SK-N-SH (cell line): Measurements from ENCODE around the gene IL26. TPM values are rescaled to one million over a fixed set of nuclear protein-coding genes. Genes with fewer than 3 reads are reported as not detected.

Experiments
- CTCF ChIA-PET: fragments of 300-600, 350-600 bp; formaldehyde crosslinking; extraction: SDS; loops from one replicate; lab custom pipeline; 2021; lab: Yijun Ruan, JAX
- POLR2A ChIA-PET: fragments of 350-600 bp; sonication (Branson Sonifier 250); formaldehyde crosslinking; extraction: SDS; loops from one replicate; lab custom pipeline; 2020; ENCODE audit warnings: antibody characterized with exemption, inconsistent platforms; lab: Yijun Ruan, JAX
- DNase-seq: peaks from one replicate; pipeline ENCODE4 v3.0.0; 2012
- H2AFZ ChIP-seq: fragments of 200-600 bp; sonication (generic); 2 replicates; pipeline ENCODE4 v1.8.1; 2016; ENCODE audit warnings: antibody characterized with exemption, mild to moderate bottlenecking, low read depth
- H3F3A ChIP-seq: fragments of 200-600 bp; sonication (generic); replicated peaks from 2 replicates; pipeline ENCODE3; 2016; ENCODE audit warnings: antibody characterized with exemption, mild to moderate bottlenecking; ENCODE audit not compliant: insufficient read depth
- H3K27ac ChIP-seq, 2 experiments: fragments of 200-500 bp in 1 of 2; fragments of 200-600 bp in 1 of 2; sonication (Bioruptor generic) in 1 of 2; sonication (generic), shearing (Covaris generic) in 1 of 2; 2 replicates each; pipeline versions ENCODE4 v1.5.1 to v1.6.1; 2014 to 2016; ENCODE audit warnings: low read depth in 2 of 2, inconsistent platforms in 1 of 2, low read length in 1 of 2, mild to moderate bottlenecking in 1 of 2, mixed read lengths in 1 of 2
- H3K27me3 ChIP-seq: fragments of 200-600 bp; sonication (generic), shearing (Covaris generic); 2 replicates; pipeline ENCODE4 v1.6.1; 2016; ENCODE audit warnings: mixed run types; ENCODE audit not compliant: insufficient read depth
- H3K36me3 ChIP-seq, 2 experiments: fragments of 200-500 bp in 1 of 2; fragments of 200-600 bp in 1 of 2; sonication (Bioruptor generic) in 1 of 2; sonication (generic) in 1 of 2; replicated peaks in 1 of 2; 2 replicates each; pipeline versions ENCODE3 to v1.5.1; 2014 to 2016; ENCODE audit warnings: low read length in 1 of 2, mild to moderate bottlenecking in 1 of 2; ENCODE audit not compliant: insufficient read depth in 2 of 2, control insufficient read depth in 1 of 2
- H3K4me1 ChIP-seq, 2 experiments: fragments of 200-500 bp in 1 of 2; fragments of 200-600 bp in 1 of 2; sonication (Bioruptor generic) in 1 of 2; sonication (generic), shearing (Covaris generic) in 1 of 2; 2 replicates each; pipeline versions ENCODE4 v1.5.1 to v1.6.1; 2014 to 2016; ENCODE audit warnings: low read depth in 1 of 2, low read length in 1 of 2, mixed run types in 1 of 2; ENCODE audit not compliant: insufficient read depth in 2 of 2, control insufficient read depth in 1 of 2
- H3K4me2 ChIP-seq: fragments of 200-600 bp; sonication (generic), shearing (Covaris generic); 2 replicates; pipeline ENCODE4 v1.6.1; 2017; ENCODE audit warnings: mixed run types
- H3K4me3 ChIP-seq, 2 experiments: fragments of 200-500 bp in 1 of 2; fragments of 200-600 bp in 1 of 2; sonication (Bioruptor generic) in 1 of 2; sonication (generic), shearing (Covaris generic) in 1 of 2; 2 replicates each; pipeline versions ENCODE4 v1.5.1 to v1.8.1; 2014 to 2016; ENCODE audit warnings: low read depth in 2 of 2, inconsistent platforms in 1 of 2, low read length in 1 of 2, mild to moderate bottlenecking in 1 of 2, mixed read lengths in 1 of 2, moderate library complexity in 1 of 2
- H3K79me2 ChIP-seq: fragments of 200-600 bp; sonication (generic); 2 replicates; pipeline ENCODE4 v1.8.1; 2017; ENCODE audit warnings: mild to moderate bottlenecking; ENCODE audit not compliant: insufficient read depth
- H3K9ac ChIP-seq: fragments of 200-600 bp; sonication (generic); 2 replicates; pipeline ENCODE4 v1.6.1; 2017; ENCODE audit warnings: mixed run types
- H3K9me2 ChIP-seq: fragments of 200-600 bp; sonication (generic); 2 replicates; pipeline ENCODE4 v1.6.1; 2017; ENCODE audit warnings: mixed run types
- H3K9me3 ChIP-seq: fragments of 200-600 bp; sonication (generic); 2 replicates; pipeline ENCODE4 v1.6.1; 2017; ENCODE audit warnings: mixed run types, mild to moderate bottlenecking, moderate library complexity
- H4K20me1 ChIP-seq: fragments of 200-600 bp; sonication (generic); 2 replicates; pipeline ENCODE4 v1.6.1; 2017; ENCODE audit warnings: mild to moderate bottlenecking, mixed run types; ENCODE audit not compliant: insufficient read depth
- ELF1 ChIP-seq: IDR thresholded peaks from 2 replicates; pipeline ENCODE4 v1.4.0; 2012
- EP300 ChIP-seq, 2 experiments: IDR thresholded peaks; 2 replicates each; pipeline versions ENCODE4 v1.4.0 to v1.6.1; 2012; ENCODE audit warnings: borderline replicate concordance in 1 of 2, low read depth in 1 of 2, low read length in 1 of 2
- FOSL2 ChIP-seq: IDR thresholded peaks from 2 replicates; pipeline ENCODE4 v1.4.0; 2012; ENCODE audit warnings: low read depth, mild to moderate bottlenecking, moderate library complexity, borderline replicate concordance
- FOXJ3 ChIP-seq: sonication (generic); formaldehyde crosslinking; IDR thresholded peaks from 2 replicates; pipeline ENCODE4 v1.5.1; 2020; ENCODE audit warnings: mild to moderate bottlenecking, missing genetic modification reagents
- GABPA ChIP-seq: IDR thresholded peaks from 2 replicates; pipeline ENCODE4 v1.4.0; 2012; ENCODE audit warnings: low read depth, mild to moderate bottlenecking
- GATA2 ChIP-seq: sonication (generic); formaldehyde crosslinking; IDR thresholded peaks from 2 replicates; pipeline ENCODE4 v1.5.0; 2020; ENCODE audit warnings: mild to moderate bottlenecking, missing genetic modification reagents
- JUND ChIP-seq: IDR thresholded peaks from 2 replicates; pipeline ENCODE4 v1.4.0; 2012
- MAX ChIP-seq: IDR thresholded peaks from 2 replicates; pipeline ENCODE4 v1.4.0; 2012; ENCODE audit warnings: low read depth
- MEF2A ChIP-seq: IDR thresholded peaks from 2 replicates; pipeline ENCODE4 v1.4.0; 2012; ENCODE audit warnings: low read depth, borderline replicate concordance
- MXI1 ChIP-seq: IDR thresholded peaks from 2 replicates; pipeline ENCODE4 v1.6.1; 2012; ENCODE audit warnings: mild to moderate bottlenecking, low read depth, low read length, improper control_type of control experiment
- NFIC ChIP-seq: IDR thresholded peaks from 2 replicates; pipeline ENCODE4 v1.4.0; 2012; ENCODE audit warnings: borderline replicate concordance
- NRF1 ChIP-seq: IDR thresholded peaks from 2 replicates; pipeline ENCODE4 v1.6.1; 2012; ENCODE audit warnings: low read depth, mild to moderate bottlenecking, low read length
- POLR2AphosphoS5 ChIP-seq: IDR thresholded peaks from 2 replicates; pipeline ENCODE4 v1.6.1; 2012; ENCODE audit warnings: low read depth, low read length
- RAD21 ChIP-seq: IDR thresholded peaks from 2 replicates; pipeline ENCODE4 v1.6.1; 2012; ENCODE audit warnings: mild to moderate bottlenecking, low read length
- RCOR1 ChIP-seq: fragments of 150-350 bp; IDR thresholded peaks from 2 replicates; pipeline ENCODE4 v1.6.1; 2017; ENCODE audit warnings: antibody characterized with exemption, low read length
- RFX5 ChIP-seq: IDR thresholded peaks from 2 replicates; pipeline ENCODE4 v1.6.1; 2012; ENCODE audit warnings: mild to moderate bottlenecking, improper control_type of control experiment, low read length
- SIN3A ChIP-seq: IDR thresholded peaks from 2 replicates; pipeline ENCODE4 v1.6.1; 2012; ENCODE audit warnings: low read depth, mild to moderate bottlenecking, low read length, moderate library complexity, borderline replicate concordance
- SMC3 ChIP-seq: IDR thresholded peaks from 2 replicates; pipeline ENCODE4 v1.6.1; 2012; ENCODE audit warnings: low read depth, low read length, improper control_type of control experiment
- TAF1 ChIP-seq: IDR thresholded peaks from 2 replicates; pipeline ENCODE4 v1.6.1; 2012; ENCODE audit warnings: low read depth, mild to moderate bottlenecking, low read length, moderate library complexity, borderline replicate concordance
- USF1 ChIP-seq: IDR thresholded peaks from 2 replicates; pipeline ENCODE4 v1.4.0; 2012; ENCODE audit warnings: low read depth, borderline replicate concordance
- ZBTB33 ChIP-seq: IDR thresholded peaks from 2 replicates; pipeline ENCODE4 v1.4.0; 2012; ENCODE audit warnings: low read depth, borderline replicate concordance
- WGBS: methylation state at CpG from one replicate; pipeline ENCODE4 v1.1.6; 2017; ENCODE audit warnings: low lambda C conversion rate; 5-methylcytosine and 5-hydroxymethylcytosine counted together
- polyA plus RNA-seq, 3 experiments: library from polyadenylated mRNA; depleted of rRNA; stranded (reverse); fragments of >200 nt; gene quantifications; 2 replicates each; pipeline ENCODE4 v1.2.3, GENCODE V29; 2012

Gene IL26
- polyA plus RNA-seq, 1 of the 3 experiments (the other 2 are of a cell fraction), result not detected

- WGBS, result no CpG with 5 or more reads among the region's 1 CpG
Observed at GRCh38 chr12:68169213-68169889, 56.3 kb downstream of the IL26 start.

GRCh38 chr12:68166317-68166831 lies 59.2 kb downstream of the IL26 start:
- H2AFZ ChIP-seq, result no peak overlapping the region
- no peak overlapping the region for H3K4me3 ChIP-seq
- ChIA-PET CTCF (interaction anchor here (1.2 kb wide), 1 partner anchor 8 kb away, joined by 5 read pairs; no protein-coding TSS in a partner anchor), POLR2A (no interaction called here)
- no peak for DNase-seq
- no peaks in the 10 kb centered on the region; the same call in 1 of the 2 replicates for H3K27me3 ChIP-seq
- no peaks in the 10 kb centered on the region for H3K4me1 ChIP-seq
- H3K79me2 ChIP-seq, result no peaks in the 10 kb centered on the region
- no peak overlapping the region for H3K4me2 ChIP-seq
- no peak overlapping the region for H3K27ac ChIP-seq
- H3K9me2 ChIP-seq, result no peaks in the 10 kb centered on the region
- H3K9me3 ChIP-seq, result no peaks in the 10 kb centered on the region
- WGBS, result 26% methylated on average over 5 of the region's 5 CpGs
- no peak overlapping the region for H3K9ac ChIP-seq
- H4K20me1 ChIP-seq, result no peaks in the 10 kb centered on the region
- no peaks in the 10 kb centered on the region for H3F3A ChIP-seq
- no peaks in the 10 kb centered on the region for H3K36me3 ChIP-seq
- TF ChIP-seq FOXJ3 (CRISPR knock-in tag) (no peak), RCOR1 (no peak), POLR2AphosphoS5 (no peak), RFX5 (no peak), FOSL2 (no peak), MAX (no peak), NFIC (no peak), SIN3A (no peak), JUND (no peak), MXI1 (no peak), MEF2A (no peak), TAF1 (no peak), EP300 (IDR thresholded peaks at IDR 0.05; ENCODE audit: borderline replicate concordance in 1 of 2, low read depth in 1 of 2, low read length in 1 of 2) (no peak), GATA2 (CRISPR knock-in tag) (no peak), USF1 (no peak)

More at GRCh38 chr12:68169213-68169889, 56.3 kb downstream of the IL26 start:
- Histone ChIP-seq H3K4me2 (no peak overlapping the region), H3K4me3 (no peak overlapping the region), H3K4me1 (no peaks in the 10 kb centered on the region), H3K36me3 (no peaks in the 10 kb centered on the region), H3K9me3 (no peaks in the 10 kb centered on the region)
- DNase-seq, result no peak
- CTCF ChIA-PET, result no interaction called here
- TF ChIP-seq GABPA (no peak), ZBTB33 (no peak), RAD21 (no peak), NRF1 (no peak), ELF1 (no peak), FOSL2 (no peak), SMC3 (no peak), RFX5 (no peak), GATA2 (CRISPR knock-in tag) (no peak), NFIC (no peak), USF1 (no peak)
- TF ChIP-seq, all 33 proteins: peak for 0
- Histone ChIP-seq H3K27me3 (no peaks in the 10 kb centered on the region; the same call in 1 of the 2 replicates), H3K9ac (no peak overlapping the region), H3F3A (no peaks in the 10 kb centered on the region), H3K9me2 (no peaks in the 10 kb centered on the region), H2AFZ (no peak overlapping the region), H3K79me2 (no peaks in the 10 kb centered on the region), H4K20me1 (no peaks in the 10 kb centered on the region), H3K27ac (no peak overlapping the region)
- POLR2A ChIA-PET, result no interaction called here
